ENCODE data around the gene TNFRSF25. TPM values are rescaled to one million over a fixed set of nuclear protein-coding genes. Genes with fewer than 3 reads are reported as not detected.
"Not testable (repeated sequence)": the region's sequence is repeated elsewhere in the genome, so short reads cannot be mapped to it uniquely, and the experiment has no call there.

TNFRSF25 gene
- total RNA-seq, 1 donor: 2.0 TPM

- H3K4me3 ChIP-seq (ENCODE audit: low read depth, low read length): no peak overlapping the region
- TF ChIP-seq CTCF (IDR thresholded peaks at IDR 0.05; ENCODE audit: insufficient read depth, low read length): no peak
- no peak for DNase-seq (ENCODE audit: low read depth)
These were observed 6.1 kb downstream of the TNFRSF25 start for GRCh38 chr1:6459850-6460265.

- no peak for TF ChIP-seq CTCF (IDR thresholded peaks at IDR 0.05; ENCODE audit: insufficient read depth, low read length)
- H3K4me3 ChIP-seq (ENCODE audit: low read depth, low read length): no peak overlapping the region
- DNase-seq (ENCODE audit: low read depth): no peak
These were observed 9.0 kb downstream of the TNFRSF25 start for GRCh38 chr1:6456800-6457466.

- H3K4me3 ChIP-seq (ENCODE audit: low read depth, low read length); DNase-seq (ENCODE audit: low read depth): not testable (repeated sequence)
These were observed 10.0 kb downstream of the TNFRSF25 start for GRCh38 chr1:6455752-6456520.

GRCh38 chr1:6454856-6455751 lies 10.9 kb downstream of the TNFRSF25 start:
- TF ChIP-seq CTCF (IDR thresholded peaks at IDR 0.05; ENCODE audit: insufficient read depth, low read length): no peak
- no peak for DNase-seq (ENCODE audit: low read depth)

GRCh38 chr1:6453895-6454855 lies 11.8 kb downstream of the TNFRSF25 start:
- H3K4me3 ChIP-seq (ENCODE audit: low read depth, low read length); DNase-seq (ENCODE audit: low read depth): not testable (repeated sequence)

More at GRCh38 chr1:6454856-6455751, 10.9 kb downstream of the TNFRSF25 start:
- no peak overlapping the region for H3K4me3 ChIP-seq (ENCODE audit: low read depth, low read length)

GRCh38 chr1:6450943-6451373 lies 15.0 kb downstream of the TNFRSF25 start:
- TF ChIP-seq CTCF (IDR thresholded peaks at IDR 0.05; ENCODE audit: insufficient read depth, low read length): no peak
- DNase-seq (ENCODE audit: low read depth): no peak

GRCh38 chr1:6450486-6450885 lies 15.5 kb downstream of the TNFRSF25 start:
- H3K4me3 ChIP-seq (ENCODE audit: low read depth, low read length); DNase-seq (ENCODE audit: low read depth): not testable (repeated sequence)

More at GRCh38 chr1:6450943-6451373, 15.0 kb downstream of the TNFRSF25 start:
- no peak overlapping the region for H3K4me3 ChIP-seq (ENCODE audit: low read depth, low read length)
